ENCODE data around the gene PHKB. TPM values are rescaled to one million over a fixed set of nuclear protein-coding genes. Genes with fewer than 3 reads are reported as not detected.

Gene PHKB
- total RNA-seq, 1 experiment from 2014 or later: 38.8 TPM

- DNase-seq: no peak
These were observed 31.6 kb downstream of the PHKB start for GRCh38 chr16:47492428-47493377.

More at GRCh38 chr16:47492428-47493377, 31.6 kb downstream of the PHKB start:
- H3K9me3 Mint-ChIP-seq: peaks cover 11 to 19% of the 10 kb centered on the region in 2 experiments; a peak in 4 of 5 replicates
- Histone ChIP-seq H3K18ac (ENCODE audit: insufficient read length, low read depth, low read length) (no peak overlapping the region), H3K23me2 (ENCODE audit: insufficient read length, low read depth, low read length, poor library complexity, severe bottlenecking) (no peaks in the 10 kb centered on the region), H3K4ac (ENCODE audit: low read depth, low read length) (no peak overlapping the region), H3K23ac (ENCODE audit: insufficient read length, low read depth, low read length) (no peak overlapping the region), H3K27ac (ENCODE audit: insufficient read length, low read depth, low read length) (no peak overlapping the region), H2AFZ (ENCODE audit: low read length) (no peak overlapping the region), H2BK20ac (ENCODE audit: low read depth, low read length, poor library complexity, severe bottlenecking) (no peak overlapping the region), H2BK5ac (ENCODE audit: insufficient read length, low read length) (no peak overlapping the region), H4K8ac (replicated peaks; ENCODE audit: insufficient read length, low read depth, low read length) (no peak overlapping the region), H3K56ac (ENCODE audit: insufficient read length, low read depth, low read length) (no peak overlapping the region), H3K79me2 (ENCODE audit: insufficient read depth, low read length) (no peaks in the 10 kb centered on the region), H3K27me3 (ENCODE audit: insufficient read depth, low read length) (no peaks in the 10 kb centered on the region), H4K20me1 (ENCODE audit: control insufficient read depth, insufficient read depth, insufficient read length) (no peaks in the 10 kb centered on the region), H3K79me1 (ENCODE audit: insufficient read depth, low read depth, low read length, poor library complexity, severe bottlenecking) (no peaks in the 10 kb centered on the region), H2BK12ac (ENCODE audit: insufficient read length, low read depth, low read length) (no peak overlapping the region), H3K9me3 (ENCODE audit: control insufficient read depth, low read depth, low read length) (peaks cover 8% of the 10 kb centered on the region), H3T11ph (ENCODE audit: low read length) (no peak overlapping the region), H3K14ac (ENCODE audit: insufficient read depth, low read length) (no peak overlapping the region), H4K5ac (ENCODE audit: insufficient read length, low read depth, low read length) (no peak overlapping the region), H2AK5ac (ENCODE audit: insufficient read length, low read length) (no peak overlapping the region), H3K9ac (ENCODE audit: extremely low read depth, insufficient read length, low read length) (no peak overlapping the region), H4K91ac (ENCODE audit: insufficient read length, low read depth, low read length) (no peak overlapping the region), H2BK120ac (ENCODE audit: low read depth, low read length, poor library complexity, severe bottlenecking) (no peak overlapping the region), H3K4me2 (ENCODE audit: insufficient read depth, insufficient read length, low read length) (no peak overlapping the region), H2BK15ac (ENCODE audit: low read depth, low read length) (no peak overlapping the region), H3K4me1 (ENCODE audit: insufficient read depth, low read length) (peaks cover 9% of the 10 kb centered on the region; the same call in 1 of the 2 replicates)
- no peak overlapping the region for H3K4me3 Mint-ChIP-seq
- TF ChIP-seq CTCF (conservative IDR thresholded peaks at IDR 0.05): no peak
- H3K4me1 Mint-ChIP-seq: peaks cover 22% of the 10 kb centered on the region in 2 experiments
- peaks cover 18 to 39% (median 28%) of the 10 kb centered on the region in 3 experiments; a peak in 6 of 7 replicates for H3K36me3 Mint-ChIP-seq (ENCODE audit: insufficient read depth in 1 of 3, low read depth in 3 of 3)
- H3K27ac Mint-ChIP-seq: peak overlapping the region; percentile 32 to 94 (median 89); a peak in 5 of 7 replicates
- no peaks in the 10 kb centered on the region for H3K27me3 Mint-ChIP-seq (ENCODE audit: low read depth)
- no CpG with 5 or more reads among the region's 10 CpGs for WGBS (ENCODE audit: extremely low coverage, insufficient read length, low lambda C conversion rate)
